K562 (cell line): ENCODE data around the gene NHLH1. TPM values are rescaled to one million over a fixed set of nuclear protein-coding genes. Genes with fewer than 3 reads are reported as not detected.

ENCODE experiments used
- ATAC-seq: fragments of 200-7000 bp; cut with Tn5 transposase; 3 replicates; pipeline ENCODE4 v1.9.1; 2020; ENCODE audit warnings: moderate library complexity
- BruUV-seq: library from RNA; stranded (reverse); fragments of 400-500 nt; replicated peaks from 2 replicates; lab custom pipeline; 2021; lab: Mats Ljungman, UMichigan
- CTCF ChIA-PET: fragments of 300-600 bp; formaldehyde crosslinking; extraction: SDS; loops from one replicate; lab custom pipeline; 2021; ENCODE audit warnings: low intra/inter-chr PET ratio; lab: Yijun Ruan, JAX
- POLR2A ChIA-PET: fragments of 300-600, 350-650 bp; sonication (Branson Sonifier 250); formaldehyde crosslinking; extraction: SDS; loops from one replicate; lab custom pipeline; 2021; ENCODE audit warnings: antibody characterized with exemption, inconsistent platforms; lab: Yijun Ruan, JAX
- DNase-seq, 4 experiments: peaks; one replicate each; pipeline versions ENCODE4 v3.0.0 to v3.0.0-alpha.2; 2011 to 2018; ENCODE audit warnings: low spot score in 3 of 4, mixed read lengths in 3 of 4; ENCODE audit errors: extremely low read depth in 1 of 4
- FAIRE-seq: peaks from 2 replicates; lab custom pipeline; 2011; peaks lifted over from hg19 to GRCh38; lab: Jason Lieb, UNC
- H2AFZ ChIP-seq: 2 replicates; pipeline ENCODE4 v1.6.0; 2011; ENCODE audit warnings: low read depth, low read length, control low read depth, inconsistent platforms
- H3K27ac ChIP-seq: fragments of 200-600 bp; 3 replicates; pipeline ENCODE4 v1.8.0; 2011; ENCODE audit warnings: low read depth, mild to moderate bottlenecking, control low read depth, inconsistent platforms, low read length, moderate library complexity, mixed read lengths; ENCODE audit errors: extremely low read depth
- H3K27me3 ChIP-seq, 2 experiments: fragments of 300-600 bp in 1 of 2; 2 replicates in 1 of 2; 3 replicates in 1 of 2; pipeline versions ENCODE4 v1.6.0 to v1.8.0; 2011; ENCODE audit warnings: inconsistent platforms in 2 of 2, low read length in 2 of 2, mild to moderate bottlenecking in 1 of 2, mixed read lengths in 1 of 2, moderate library complexity in 1 of 2; ENCODE audit not compliant: control insufficient read depth in 2 of 2, insufficient read depth in 2 of 2
- H3K36me3 ChIP-seq: fragments of 300-600 bp; 3 replicates; pipeline ENCODE4 v1.8.0; 2011; ENCODE audit warnings: mild to moderate bottlenecking, low read length, inconsistent platforms; ENCODE audit not compliant: control insufficient read depth, insufficient read depth
- H3K4me1 ChIP-seq, 2 experiments: fragments of 200-600 bp in 1 of 2; replicated peaks in 1 of 2; 2 replicates in 1 of 2; 3 replicates in 1 of 2; pipeline versions ENCODE4 v1.5.1 to v1.8.0; 2011; ENCODE audit warnings: inconsistent platforms in 2 of 2, low read length in 2 of 2, mild to moderate bottlenecking in 1 of 2, mixed read lengths in 1 of 2, moderate library complexity in 1 of 2; ENCODE audit not compliant: control insufficient read depth in 2 of 2, insufficient read depth in 2 of 2
- H3K4me2 ChIP-seq: 2 replicates; pipeline ENCODE4 v1.6.1; 2011; ENCODE audit warnings: low read length, control low read depth, inconsistent platforms, mixed read lengths; ENCODE audit not compliant: insufficient read depth
- H3K4me3 ChIP-seq: fragments of 200-600 bp; sonication (generic), shearing (Covaris generic); 2 replicates; pipeline ENCODE4 v1.5.1; 2016; ENCODE audit warnings: control low read depth, inconsistent platforms
- H3K79me2 ChIP-seq: fragments of 200-600 bp; 3 replicates; pipeline ENCODE4 v1.8.0; 2011; ENCODE audit warnings: low read length, inconsistent platforms; ENCODE audit not compliant: control insufficient read depth, insufficient read depth
- H3K9ac ChIP-seq, 2 experiments: 2 replicates each; pipeline versions ENCODE4 v1.6.0 to v1.6.1; 2011; ENCODE audit warnings: low read depth in 2 of 2, low read length in 2 of 2, control low read depth in 1 of 2, inconsistent platforms in 1 of 2, mild to moderate bottlenecking in 1 of 2, mixed read lengths in 1 of 2; ENCODE audit not compliant: insufficient read depth in 1 of 2
- H3K9me1 ChIP-seq: one replicate; pipeline ENCODE4 v1.6.0; 2011; ENCODE audit warnings: inconsistent platforms, mild to moderate bottlenecking, low read length, moderate library complexity; ENCODE audit not compliant: control insufficient read depth, insufficient read depth
- H3K9me3 ChIP-seq: replicated peaks from 2 replicates; pipeline ENCODE4 v1.5.1; 2011; ENCODE audit warnings: low read depth, low read length, inconsistent platforms; ENCODE audit not compliant: control insufficient read depth, insufficient read depth
- H4K20me1 ChIP-seq: replicated peaks from 2 replicates; pipeline ENCODE4 v1.6.1; 2011; ENCODE audit warnings: low read length, inconsistent platforms, mixed read lengths; ENCODE audit not compliant: control insufficient read depth, insufficient read depth
- CREBBP ChIP-seq: IDR thresholded peaks from one replicate; pipeline ENCODE4 v1.6.1; 2012; ENCODE audit warnings: low read depth, mild to moderate bottlenecking, control low read depth, inconsistent platforms, low read length
- FOXM1 ChIP-seq, 2 experiments: fragments of 450-650 bp in 1 of 2; sonication (generic) in 1 of 2; formaldehyde crosslinking in 1 of 2; IDR thresholded peaks; 2 replicates each; pipeline versions ENCODE4 v1.6.1 to v1.9.0; 2017 to 2022; ENCODE audit warnings: low read depth in 2 of 2, mild to moderate bottlenecking in 2 of 2, missing genetic modification reagents in 1 of 2, moderate library complexity in 1 of 2
- HMBOX1 ChIP-seq: sonication (generic); IDR thresholded peaks from 2 replicates; pipeline ENCODE4 v1.6.1; 2016
- ILK ChIP-seq: fragments of 450-650 bp; IDR thresholded peaks from 2 replicates; pipeline ENCODE4 v1.6.1; 2016; ENCODE audit warnings: missing genetic modification characterization, low read depth, mild to moderate bottlenecking, missing compliant biosample characterization, moderate library complexity, borderline replicate concordance
- SIN3A ChIP-seq, 2 experiments: fragments of 150-350 bp in 1 of 2; IDR thresholded peaks; 2 replicates each; pipeline ENCODE4 v1.6.1; 2011 to 2016; ENCODE audit warnings: borderline replicate concordance in 2 of 2, low read depth in 2 of 2, low read length in 2 of 2, mild to moderate bottlenecking in 2 of 2, moderate library complexity in 2 of 2; ENCODE audit not compliant: control insufficient read depth in 1 of 2
- ZBTB49 ChIP-seq: sonication (generic); formaldehyde crosslinking; IDR thresholded peaks from 2 replicates; pipeline ENCODE4 v1.8.0; 2022; ENCODE audit warnings: missing genetic modification reagents, mild to moderate bottlenecking, borderline replicate concordance
- ZNF436 ChIP-seq: fragments of 250-450, 450-650 bp; sonication (Bioruptor Pico); formaldehyde crosslinking; IDR thresholded peaks from 2 replicates; pipeline ENCODE4 v1.7.0; 2020; ENCODE audit warnings: mild to moderate bottlenecking
- ZNF75A ChIP-seq: fragments of 450-650 bp; formaldehyde crosslinking; IDR thresholded peaks from 2 replicates; pipeline ENCODE4 v1.4.0; 2020; ENCODE audit warnings: mild to moderate bottlenecking
- ZNF780A ChIP-seq: fragments of 250-450 bp; sonication (Bioruptor Pico); IDR thresholded peaks from 2 replicates; pipeline ENCODE4 v1.5.0; 2021; ENCODE audit warnings: mild to moderate bottlenecking
- WGBS: fragments of 100-300 bp; shearing (Covaris generic); methylation state at CpG from one replicate; pipeline ENCODE4 v1.1.6; 2016; ENCODE audit warnings: low coverage, mixed read lengths; ENCODE audit not compliant: insufficient coverage; ENCODE audit errors: missing lambda C conversion rate; 5-methylcytosine and 5-hydroxymethylcytosine counted together
- in situ Hi-C: fragments of 300-500 bp; cut with MboI; formaldehyde crosslinking; loops from 4 replicates; pipeline ENCODE4 v1.15.0; 2018; ENCODE audit warnings: inconsistent platforms, mixed read lengths
- intact Hi-C: fragments of 100-400 bp; cut with micrococcal nuclease; formaldehyde crosslinking; loops from 2 replicates; pipeline ENCODE4 v1.14.2; 2022
- polyA plus RNA-seq, 8 experiments: library from polyadenylated mRNA; depleted of rRNA in 4 of 8; stranded (reverse) in 5 of 8; unstranded in 3 of 8; fragments of >200 nt; fragmentation: Nextera tagmentation in 2 of 8; fragmentation: Illumina TruSeq in 1 of 8; extraction: Ambion mirVana in 2 of 8; extraction: Trizol in 1 of 8; gene quantifications; 2 replicates each; pipeline versions ENCODE4 v1.2.1 to v1.2.3, GENCODE V29; 2011 to 2014; ENCODE audit warnings: inconsistent platforms in 1 of 8, missing spikeins in 1 of 8
- total RNA-seq, 7 experiments: library from RNA; depleted of rRNA in 6 of 7; stranded (reverse); fragments of >200 nt in 6 of 7; fragmentation: Illumina TruSeq in 2 of 7; extraction: Trizol in 2 of 7; gene quantifications; 2 replicates each; pipeline versions ENCODE4 v1.2.1 to v1.2.3, GENCODE V29; 2011 to 2021; ENCODE audit warnings: low replicate concordance in 1 of 7
- TF ChIP-seq, protein P1 (sequence below): sonication (generic); formaldehyde crosslinking; IDR thresholded peaks from 2 replicates; pipeline ENCODE4 v1.8.1; 2023; ENCODE audit warnings: mild to moderate bottlenecking, missing genetic modification reagents

Gene NHLH1
- total and polyA plus RNA-seq, 9 of the 15 experiments (the other 6 are each of a cell fraction or from before 2014, with no cell fraction given) = 0.09 to 1.3 (median 0.35) TPM; not detected in 1

DNA sequence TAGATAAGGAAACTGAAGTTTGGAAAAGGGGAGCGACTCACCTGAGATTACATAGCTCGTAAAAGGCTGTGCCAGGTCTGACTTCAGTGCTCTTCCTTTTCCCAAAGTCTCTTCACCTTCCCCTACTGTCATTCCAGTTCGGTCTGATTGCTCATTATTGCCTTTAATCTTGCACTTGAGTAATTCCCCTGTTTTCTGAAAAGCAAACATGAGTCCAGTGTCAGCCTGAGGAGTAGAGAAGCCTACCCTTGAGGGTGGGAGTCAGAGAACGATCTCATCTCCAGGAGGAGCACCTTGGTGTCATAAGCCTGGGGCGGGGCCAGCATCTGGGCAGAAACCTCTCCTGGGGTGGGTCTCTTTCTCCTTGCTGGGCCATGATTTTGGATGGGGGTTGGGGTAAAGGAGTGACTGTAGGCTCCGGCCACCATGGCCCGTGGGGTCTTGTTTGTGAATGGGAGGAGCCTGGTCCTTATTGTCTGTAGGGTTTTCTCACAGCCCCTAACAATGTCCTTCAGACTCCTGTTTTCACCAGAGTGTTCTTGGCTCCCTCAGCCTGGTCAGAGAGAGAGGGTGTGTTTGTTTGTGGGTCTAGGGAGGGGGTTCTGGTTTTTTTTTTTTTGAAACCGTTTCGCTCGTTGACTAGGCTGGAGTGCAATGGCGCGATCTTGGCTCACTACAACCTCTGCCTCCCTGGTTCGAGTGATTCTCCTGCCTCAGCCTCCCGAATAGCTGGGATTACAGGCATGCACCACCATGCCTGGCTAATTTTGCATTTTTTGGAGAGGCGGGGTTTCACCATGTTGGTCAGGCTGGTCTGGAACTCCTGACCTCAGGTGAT, 39.5 kb downstream of the NHLH1 start:
- Histone ChIP-seq H3K27me3 (peaks cover 3 to 11% of the 10 kb centered on the region in 2 experiments; a peak in 3 of 5 replicates), H3K9ac (no peak overlapping the region), H4K20me1 (0 out of 2 replicates have a peak, but pooled peaks cover 4% of the 10 kb centered on the region), H3K9me3 (no peaks in the 10 kb centered on the region), H3K36me3 (no peaks in the 10 kb centered on the region), H3K79me2 (no peaks in the 10 kb centered on the region), H3K4me3 (no peak overlapping the region), H3K4me1 (peaks cover 4 to 19% of the 10 kb centered on the region in 2 experiments; a peak in 4 of 5 replicates), H3K9me1 (no peaks in the 10 kb centered on the region), H2AFZ (no peak overlapping the region), H3K4me2 (no peak overlapping the region), H3K27ac (no peak overlapping the region)
- no peak for FAIRE-seq
- no peak for ATAC-seq
- POLR2A ChIA-PET = no interaction called here
- no peak for DNase-seq
- CTCF ChIA-PET = no interaction called here
- in situ Hi-C loops = no loop called here
- TF ChIP-seq ZNF75A (CRISPR knock-in tag) (no peak), CREBBP (no peak), ZBTB49 (no peak), FOXM1 (IDR thresholded peaks at IDR 0.05; ENCODE audit: low read depth) (no peak), FOXM1 (CRISPR knock-in tag; IDR thresholded peaks at IDR 0.05; ENCODE audit: low read depth) (no peak), ILK (no peak), SIN3A (IDR thresholded peaks at IDR 0.05; ENCODE audit: borderline replicate concordance in 2 of 2, control insufficient read depth in 1 of 2, low read depth in 2 of 2, low read length in 2 of 2) (no peak), ZNF780A (CRISPR knock-in tag) (no peak), HMBOX1 (no peak), ZNF436 (no peak)
- TF ChIP-seq, protein P1, sequence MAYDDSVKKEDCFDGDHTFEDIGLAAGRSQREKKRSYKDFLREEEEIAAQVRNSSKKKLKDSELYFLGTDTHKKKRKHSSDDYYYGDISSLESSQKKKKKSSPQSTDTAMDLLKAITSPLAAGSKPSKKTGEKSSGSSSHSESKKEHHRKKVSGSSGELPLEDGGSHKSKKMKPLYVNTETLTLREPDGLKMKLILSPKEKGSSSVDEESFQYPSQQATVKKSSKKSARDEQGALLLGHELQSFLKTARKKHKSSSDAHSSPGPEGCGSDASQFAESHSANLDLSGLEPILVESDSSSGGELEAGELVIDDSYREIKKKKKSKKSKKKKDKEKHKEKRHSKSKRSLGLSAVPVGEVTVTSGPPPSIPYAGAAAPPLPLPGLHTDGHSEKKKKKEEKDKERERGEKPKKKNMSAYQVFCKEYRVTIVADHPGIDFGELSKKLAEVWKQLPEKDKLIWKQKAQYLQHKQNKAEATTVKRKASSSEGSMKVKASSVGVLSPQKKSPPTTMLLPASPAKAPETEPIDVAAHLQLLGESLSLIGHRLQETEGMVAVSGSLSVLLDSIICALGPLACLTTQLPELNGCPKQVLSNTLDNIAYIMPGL (CRISPR knock-in tag) = no peak
- BruUV-seq = no TSS peak
- 20% methylated on average over 15 of the region's 15 CpGs for WGBS
- intact Hi-C loops = no loop called here
